HCT116 (cell line): ENCODE measurements around the gene TAF11L13. TPM values are rescaled to one million over a fixed set of nuclear protein-coding genes. Genes with fewer than 3 reads are reported as not detected.

Experiments used
- ATAC-seq: fragments of 200-7000 bp; cut with Tn5 transposase; 2 replicates; pipeline ENCODE4 v1.9.1; 2020; ENCODE audit warnings: mild to moderate bottlenecking, moderate library complexity
- BruUV-seq: library from RNA; stranded (reverse); fragments of 400-500 nt; replicated peaks from 2 replicates; lab custom pipeline; 2021; lab: Mats Ljungman, UMichigan
- CTCF ChIA-PET: fragments of 300-600 bp; sonication (Branson Sonifier 250); formaldehyde crosslinking; loops from one replicate; lab custom pipeline; 2021; ENCODE audit warnings: antibody characterized with exemption; lab: Charles Lee
- POLR2A ChIA-PET: fragments of 300-600, 350-600 bp; sonication (Branson Sonifier 250); formaldehyde crosslinking; loops from one replicate; lab custom pipeline; 2021; ENCODE audit warnings: antibody characterized with exemption; lab: Charles Lee
- RAD21 ChIA-PET, 2 experiments: fragments of 300-600 bp; sonication (Branson Sonifier 250); formaldehyde crosslinking; loops; one replicate each; lab custom pipeline; 2023; ENCODE audit warnings: low total read pairs in 2 of 2; ENCODE audit not compliant: uncharacterized antibody in 2 of 2, unreplicated experiment in 2 of 2, low non-redundant PET in 1 of 2; lab: Charles Lee
- DNase-seq: peaks from one replicate; pipeline ENCODE4 v3.0.0-alpha.2; 2010; ENCODE audit warnings: low read depth, low spot score
- H2AFZ ChIP-seq: fragments of 200-600 bp; shearing (Covaris generic), sonication (generic); 2 replicates; pipeline ENCODE4 v1.6.1; 2017; ENCODE audit warnings: low read depth, mixed run types, mixed read lengths, antibody characterized with exemption, low read length; ENCODE audit not compliant: poor library complexity, severe bottlenecking
- H3K27ac ChIP-seq: 2 replicates; pipeline ENCODE4 v1.5.1; 2012; ENCODE audit warnings: low read depth, low read length
- H3K27me3 ChIP-seq: fragments of 200-600 bp; sonication (generic); 2 replicates; pipeline ENCODE4 v1.6.1; 2016; ENCODE audit warnings: mixed run types, low read length, mixed read lengths; ENCODE audit not compliant: insufficient read depth
- H3K36me3 ChIP-seq, 2 experiments: fragments of 200-500 bp in 1 of 2; fragments of 200-600 bp in 1 of 2; sonication (Bioruptor generic) in 1 of 2; sonication (generic) in 1 of 2; 2 replicates each; pipeline versions ENCODE4 v1.5.1 to v1.6.1; 2014 to 2016; ENCODE audit warnings: low read length in 2 of 2, inconsistent platforms in 1 of 2, mixed read lengths in 1 of 2, mixed run types in 1 of 2; ENCODE audit not compliant: insufficient read depth in 2 of 2, control insufficient read depth in 1 of 2
- H3K4me1 ChIP-seq, 2 experiments: fragments of 200-600 bp in 1 of 2; sonication (generic) in 1 of 2; 2 replicates each; pipeline versions ENCODE4 v1.5.1 to v1.6.1; 2012 to 2017; ENCODE audit warnings: low read length in 2 of 2, inconsistent platforms in 1 of 2, mild to moderate bottlenecking in 1 of 2, mixed read lengths in 1 of 2, mixed run types in 1 of 2, moderate library complexity in 1 of 2; ENCODE audit not compliant: insufficient read depth in 2 of 2, control insufficient read depth in 1 of 2
- H3K4me2 ChIP-seq: fragments of 200-600 bp; sonication (generic); 2 replicates; pipeline ENCODE4 v1.6.1; 2017; ENCODE audit warnings: mixed run types, low read length, mixed read lengths
- H3K4me3 ChIP-seq, 2 experiments: fragments of 200-600 bp in 1 of 2; sonication (generic) in 1 of 2; replicated peaks in 1 of 2; 2 replicates each; pipeline ENCODE4 v1.5.1; 2011 to 2016; ENCODE audit warnings: low read length in 2 of 2, control low read depth in 1 of 2, low read depth in 1 of 2, mild to moderate bottlenecking in 1 of 2, mixed read lengths in 1 of 2, mixed run types in 1 of 2
- H3K79me2 ChIP-seq: fragments of 200-600 bp; sonication (generic); 2 replicates; pipeline ENCODE4 v1.6.1; 2017; ENCODE audit warnings: mild to moderate bottlenecking, mixed run types, low read length, moderate library complexity, mixed read lengths; ENCODE audit not compliant: insufficient read depth
- H3K9ac ChIP-seq: fragments of 200-600 bp; sonication (generic); 2 replicates; pipeline ENCODE4 v1.6.1; 2016; ENCODE audit warnings: low read length, mixed read lengths
- H3K9me2 ChIP-seq: fragments of 200-600 bp; sonication (generic), shearing (Covaris generic); 2 replicates; pipeline ENCODE4 v1.6.1; 2017; ENCODE audit warnings: mixed run types, mild to moderate bottlenecking, moderate library complexity; ENCODE audit not compliant: insufficient read depth
- H3K9me3 ChIP-seq, 2 experiments: fragments of 200-500 bp in 1 of 2; fragments of 200-600 bp in 1 of 2; sonication (Bioruptor generic) in 1 of 2; sonication (generic) in 1 of 2; 2 replicates each; pipeline ENCODE4 v1.6.1; 2014 to 2017; ENCODE audit warnings: low read length in 2 of 2, mixed read lengths in 2 of 2, inconsistent platforms in 1 of 2, low read depth in 1 of 2, mild to moderate bottlenecking in 1 of 2, mixed run types in 1 of 2, moderate library complexity in 1 of 2; ENCODE audit not compliant: control insufficient read depth in 1 of 2, insufficient read depth in 1 of 2
- H4K20me1 ChIP-seq: fragments of 200-600 bp; sonication (generic), shearing (Covaris generic); 2 replicates; pipeline ENCODE4 v1.6.1; 2017; ENCODE audit warnings: mixed run types, mild to moderate bottlenecking, moderate library complexity; ENCODE audit not compliant: insufficient read depth
- ATF3 ChIP-seq: IDR thresholded peaks from 2 replicates; pipeline ENCODE4 v1.6.1; 2012
- CBX3 ChIP-seq: IDR thresholded peaks from 2 replicates; pipeline ENCODE4 v1.6.1; 2012; ENCODE audit warnings: low read depth
- ELF1 ChIP-seq: IDR thresholded peaks from 2 replicates; pipeline ENCODE4 v1.6.1; 2012; ENCODE audit warnings: low read depth, borderline replicate concordance
- EZH2 ChIP-seq: fragments of 200-600 bp; sonication (generic); IDR thresholded peaks from 2 replicates; pipeline ENCODE4 v1.6.1; 2017; ENCODE audit warnings: antibody characterized with exemption, mixed run types
- EZH2phosphoT487 ChIP-seq: fragments of 200-600 bp; IDR thresholded peaks from 2 replicates; pipeline ENCODE4 v1.6.1; 2018; ENCODE audit warnings: antibody characterized with exemption, borderline replicate concordance
- FOSL1 ChIP-seq: IDR thresholded peaks from 2 replicates; pipeline ENCODE4 v1.6.1; 2012; ENCODE audit warnings: low read depth
- POLR2A ChIP-seq: IDR thresholded peaks from 2 replicates; pipeline ENCODE4 v1.7.0; 2011; ENCODE audit warnings: borderline replicate concordance; ENCODE audit not compliant: insufficient read depth, insufficient read length; ENCODE audit errors: extremely low read depth
- POLR2AphosphoS5 ChIP-seq: IDR thresholded peaks from 2 replicates; pipeline ENCODE4 v1.6.1; 2011; ENCODE audit warnings: mild to moderate bottlenecking, low read depth, low read length, moderate library complexity
- SIN3A ChIP-seq: IDR thresholded peaks from 2 replicates; pipeline ENCODE4 v1.6.1; 2012; ENCODE audit warnings: low read depth
- SRF ChIP-seq: IDR thresholded peaks from 2 replicates; pipeline ENCODE4 v1.6.1; 2012; ENCODE audit warnings: low read depth
- TCF7L2 ChIP-seq: IDR thresholded peaks from 2 replicates; pipeline ENCODE4 v1.7.0; 2011; ENCODE audit warnings: borderline replicate concordance, inconsistent platforms; ENCODE audit not compliant: insufficient read depth, insufficient read length; ENCODE audit errors: extremely low read depth
- ZFX ChIP-seq: fragments of 450-650 bp; IDR thresholded peaks from 2 replicates; pipeline ENCODE4 v1.6.1; 2017
- ZNF274 ChIP-seq: fragments of 200-500 bp; sonication (Bioruptor generic); IDR thresholded peaks from 2 replicates; pipeline ENCODE4 v1.6.1; 2014; ENCODE audit warnings: mild to moderate bottlenecking, low read depth, low read length, inconsistent platforms
- intact Hi-C: fragments of 100-400 bp; cut with micrococcal nuclease; formaldehyde crosslinking; loops from 2 replicates; pipeline ENCODE4 v1.10.0; 2022
- total RNA-seq: library from RNA; stranded (reverse); gene quantifications from one replicate; pipeline ENCODE4 v1.2.1, GENCODE V29; 2021; ENCODE audit not compliant: unreplicated experiment
- TF ChIP-seq, protein P1 (sequence below): IDR thresholded peaks from 2 replicates; pipeline ENCODE4 v1.6.1; 2011; ENCODE audit warnings: mild to moderate bottlenecking, low read length, moderate library complexity; ENCODE audit not compliant: insufficient replicate concordance; ENCODE audit errors: extremely low read depth
- TF ChIP-seq, protein P2 (sequence below): IDR thresholded peaks from 2 replicates; pipeline ENCODE4 v1.6.1; 2012

Gene TAF11L13
- total RNA-seq, 1 experiment from 2014 or later: not detected

DNA sequence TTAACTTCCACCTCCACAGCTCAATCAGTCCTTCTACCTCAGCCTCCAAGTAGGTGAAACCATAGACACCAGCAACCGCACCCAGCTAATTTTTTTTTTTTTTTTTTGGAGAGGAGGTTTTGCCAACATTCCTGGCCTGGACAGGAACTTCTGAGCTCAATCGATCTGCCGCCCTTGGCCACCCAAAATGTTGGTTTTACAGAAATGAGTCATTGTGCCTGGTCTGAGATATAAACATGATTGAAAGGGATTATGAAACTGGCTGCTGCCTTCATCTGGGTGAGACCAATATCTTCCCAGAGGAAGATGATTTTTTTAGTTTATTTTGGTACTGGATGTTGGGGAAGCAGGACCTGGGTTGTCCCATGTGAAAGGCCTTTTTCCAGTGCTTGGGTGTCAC lies 12.5 kb upstream of the TAF11L13 start:
- ATAC-seq: no peak
- intact Hi-C loops: no loop called here

More for the DNA sequence above, 12.5 kb upstream of the TAF11L13 start:
- Histone ChIP-seq H3K4me1 (no peaks in the 10 kb centered on the region), H4K20me1 (no peaks in the 10 kb centered on the region), H3K4me2 (no peak overlapping the region), H3K27ac (no peak overlapping the region), H3K9ac (no peak overlapping the region), H3K79me2 (no peaks in the 10 kb centered on the region), H2AFZ (no peak overlapping the region), H3K4me3 (no peak overlapping the region), H3K9me2 (no peaks in the 10 kb centered on the region), H3K9me3 (no peaks in the 10 kb centered on the region; a peak in 1 of 4 replicates), H3K27me3 (no peaks in the 10 kb centered on the region), H3K36me3 (no peaks in the 10 kb centered on the region)
- ChIA-PET CTCF (no interaction called here), POLR2A (no interaction called here), RAD21 (no interaction called here)
- no TSS peak for BruUV-seq
- no peak for DNase-seq
- TF ChIP-seq ATF3 (no peak), EZH2 (no peak), ZNF274 (no peak), POLR2A (no peak), FOSL1 (no peak), EZH2phosphoT487 (no peak), SRF (no peak), POLR2AphosphoS5 (no peak), ZFX (no peak), SIN3A (no peak), ELF1 (no peak), CBX3 (no peak), TCF7L2 (no peak)
- TF ChIP-seq, protein P1, sequence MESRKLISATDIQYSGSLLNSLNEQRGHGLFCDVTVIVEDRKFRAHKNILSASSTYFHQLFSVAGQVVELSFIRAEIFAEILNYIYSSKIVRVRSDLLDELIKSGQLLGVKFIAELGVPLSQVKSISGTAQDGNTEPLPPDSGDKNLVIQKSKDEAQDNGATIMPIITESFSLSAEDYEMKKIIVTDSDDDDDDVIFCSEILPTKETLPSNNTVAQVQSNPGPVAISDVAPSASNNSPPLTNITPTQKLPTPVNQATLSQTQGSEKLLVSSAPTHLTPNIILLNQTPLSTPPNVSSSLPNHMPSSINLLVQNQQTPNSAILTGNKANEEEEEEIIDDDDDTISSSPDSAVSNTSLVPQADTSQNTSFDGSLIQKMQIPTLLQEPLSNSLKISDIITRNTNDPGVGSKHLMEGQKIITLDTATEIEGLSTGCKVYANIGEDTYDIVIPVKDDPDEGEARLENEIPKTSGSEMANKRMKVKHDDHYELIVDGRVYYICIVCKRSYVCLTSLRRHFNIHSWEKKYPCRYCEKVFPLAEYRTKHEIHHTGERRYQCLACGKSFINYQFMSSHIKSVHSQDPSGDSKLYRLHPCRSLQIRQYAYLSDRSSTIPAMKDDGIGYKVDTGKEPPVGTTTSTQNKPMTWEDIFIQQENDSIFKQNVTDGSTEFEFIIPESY: no peak
- TF ChIP-seq, protein P2, sequence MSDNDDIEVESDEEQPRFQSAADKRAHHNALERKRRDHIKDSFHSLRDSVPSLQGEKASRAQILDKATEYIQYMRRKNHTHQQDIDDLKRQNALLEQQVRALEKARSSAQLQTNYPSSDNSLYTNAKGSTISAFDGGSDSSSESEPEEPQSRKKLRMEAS: no peak
